Measurements from ENCODE around the gene USP6.
"Not testable (repeated sequence)": the region's sequence is repeated elsewhere in the genome, so short reads cannot be mapped to it uniquely, and the experiment has no call there.

Gene USP6

DNA sequence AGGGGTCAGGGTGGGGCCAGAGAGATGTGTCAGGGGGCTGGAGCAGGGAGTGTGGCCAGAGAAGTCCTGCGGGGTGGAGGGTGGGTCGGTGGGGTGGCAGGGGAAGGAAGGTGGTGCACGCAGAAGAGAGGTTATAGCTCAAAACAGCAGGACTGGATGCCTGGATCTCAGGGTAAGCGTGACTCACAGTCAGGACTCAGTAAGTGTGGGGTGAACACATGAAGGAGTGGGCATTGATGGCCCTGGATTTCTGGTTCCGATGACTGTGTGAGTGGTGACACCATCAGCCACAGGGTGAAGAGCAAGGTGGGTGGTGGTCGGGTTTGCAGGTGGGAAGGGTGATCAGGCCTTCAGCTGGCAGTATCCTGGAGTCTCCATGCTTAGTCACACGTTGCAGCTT, 6.2 kb downstream of the USP6 start:
- DNase-seq (ENCODE audit: low read depth), result not testable (repeated sequence)

DNA sequence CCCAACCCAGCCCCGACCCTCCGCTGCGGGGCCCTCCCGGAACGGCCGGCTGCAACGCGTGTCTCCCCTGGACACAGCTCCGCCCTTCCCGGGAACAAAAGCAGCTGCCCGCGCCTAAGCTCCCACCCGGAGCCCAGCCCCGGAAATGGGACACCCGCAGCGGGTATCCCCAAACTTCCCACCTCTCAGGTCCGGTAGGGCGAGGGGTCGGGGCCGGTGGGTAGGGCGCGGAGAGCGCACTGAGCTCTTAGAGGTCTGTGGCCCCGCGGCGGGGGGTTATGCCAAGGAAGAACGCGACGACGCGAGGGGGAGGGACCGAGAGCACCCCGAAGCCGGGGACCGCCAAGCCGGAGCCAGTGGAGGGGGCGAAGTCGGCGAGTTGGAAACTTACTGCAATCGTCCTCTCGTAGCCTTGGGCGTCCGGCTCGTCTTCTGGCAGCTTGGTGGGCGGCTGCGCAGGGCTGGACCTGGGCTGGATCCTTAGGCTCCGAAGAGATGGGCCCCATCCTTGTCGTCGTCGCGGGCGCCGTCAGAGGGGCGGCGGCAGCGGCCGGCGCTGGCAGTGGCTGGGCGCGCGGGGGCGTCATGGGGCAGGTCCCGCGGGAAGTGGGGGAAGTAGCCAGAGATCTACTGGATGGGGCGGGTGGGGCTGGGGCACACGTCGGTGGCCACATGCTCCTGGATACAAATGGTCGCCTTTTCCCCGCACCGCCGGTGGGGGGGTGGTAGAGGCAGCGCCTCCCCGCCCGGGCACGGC, 6.9 kb downstream of the USP6 start:
- DNase-seq (ENCODE audit: low read depth), result no peak

DNA sequence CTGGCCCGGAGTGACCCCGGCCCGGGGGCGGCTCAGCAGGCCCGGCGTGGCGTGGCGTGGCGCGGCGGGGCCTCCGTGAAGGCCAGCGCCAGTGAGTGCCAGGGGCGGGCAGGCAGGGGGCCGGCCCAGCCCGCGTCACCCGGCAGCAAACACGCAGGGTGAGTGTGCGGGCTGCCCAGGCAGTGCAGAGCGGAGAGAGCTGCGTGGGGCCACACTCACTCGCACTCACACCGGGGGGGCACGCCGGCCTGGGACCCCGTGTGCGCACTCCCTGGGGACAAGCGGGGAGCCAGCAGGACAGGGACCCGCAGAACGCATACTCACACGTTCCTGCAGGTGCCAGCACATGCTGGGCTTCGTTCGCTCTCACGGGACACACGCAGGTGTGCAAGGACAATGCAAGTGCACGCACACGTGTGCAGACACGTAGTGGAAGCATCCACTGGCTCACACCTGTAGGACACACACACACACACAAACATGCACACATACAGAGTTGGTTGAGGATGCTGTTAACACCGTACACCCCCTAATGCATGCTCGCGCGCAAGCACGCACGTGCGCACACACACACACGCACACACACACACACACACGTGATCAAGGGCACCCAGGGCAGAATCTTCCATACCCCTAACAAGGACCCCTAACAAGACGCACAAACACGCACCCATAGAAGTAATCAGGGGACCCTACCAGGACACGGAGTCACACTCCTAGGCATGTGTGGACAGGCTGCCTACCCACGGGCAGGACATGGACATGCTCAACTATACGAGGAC, 7.7 kb downstream of the USP6 start:
- DNase-seq (ENCODE audit: low read depth), result no peak

DNA sequence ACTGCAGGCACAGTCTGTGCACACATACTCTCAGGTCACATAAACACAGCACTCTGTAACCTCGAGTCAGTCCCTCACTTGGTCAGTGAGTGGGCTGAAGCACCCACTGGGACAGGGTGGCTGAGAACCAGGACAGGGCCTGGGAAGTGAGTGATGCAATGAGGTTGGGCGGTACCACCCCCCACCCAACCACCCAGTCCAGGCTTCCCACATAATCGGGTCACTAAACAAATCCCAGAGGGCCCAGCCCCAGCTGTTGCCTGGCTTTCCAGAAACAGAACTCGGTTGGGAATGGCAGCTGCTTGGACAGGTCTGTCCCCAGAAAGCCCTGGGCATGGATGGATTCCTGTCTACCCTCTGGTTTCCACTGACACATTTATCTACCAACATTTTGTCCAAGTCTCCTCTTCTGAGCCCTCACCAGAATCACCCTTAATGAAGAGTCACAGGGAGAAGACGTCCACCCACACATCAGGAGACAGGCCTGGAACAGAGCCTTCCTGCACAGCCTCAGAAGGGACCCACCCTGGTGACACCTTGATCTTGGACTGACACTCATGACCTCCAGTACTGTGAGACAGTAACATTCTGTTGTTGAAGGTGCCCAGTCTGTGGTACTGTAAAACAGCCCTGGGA, 8.4 kb downstream of the USP6 start:
- not testable (repeated sequence) for DNase-seq (ENCODE audit: low read depth)

DNA sequence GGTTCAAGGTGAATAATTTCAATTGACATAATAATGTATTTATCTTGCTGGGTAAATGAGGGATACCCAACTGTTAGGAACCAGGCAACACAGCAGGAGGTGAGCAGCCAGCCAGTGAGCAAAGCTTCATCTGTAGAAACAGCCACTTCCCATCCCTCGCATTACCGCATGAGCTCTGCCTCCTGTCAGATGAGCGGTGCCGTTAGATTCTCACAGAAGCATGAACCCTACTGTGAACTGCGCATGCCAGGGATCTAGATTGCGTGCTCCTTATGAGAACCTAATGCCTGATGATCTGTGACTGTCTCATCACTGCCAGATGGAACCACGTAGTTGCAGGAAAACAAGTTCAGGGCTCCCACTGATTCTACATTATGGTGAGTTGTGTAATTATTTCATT, 9.1 kb downstream of the USP6 start:
- not testable (repeated sequence) for DNase-seq (ENCODE audit: low read depth)

DNA sequence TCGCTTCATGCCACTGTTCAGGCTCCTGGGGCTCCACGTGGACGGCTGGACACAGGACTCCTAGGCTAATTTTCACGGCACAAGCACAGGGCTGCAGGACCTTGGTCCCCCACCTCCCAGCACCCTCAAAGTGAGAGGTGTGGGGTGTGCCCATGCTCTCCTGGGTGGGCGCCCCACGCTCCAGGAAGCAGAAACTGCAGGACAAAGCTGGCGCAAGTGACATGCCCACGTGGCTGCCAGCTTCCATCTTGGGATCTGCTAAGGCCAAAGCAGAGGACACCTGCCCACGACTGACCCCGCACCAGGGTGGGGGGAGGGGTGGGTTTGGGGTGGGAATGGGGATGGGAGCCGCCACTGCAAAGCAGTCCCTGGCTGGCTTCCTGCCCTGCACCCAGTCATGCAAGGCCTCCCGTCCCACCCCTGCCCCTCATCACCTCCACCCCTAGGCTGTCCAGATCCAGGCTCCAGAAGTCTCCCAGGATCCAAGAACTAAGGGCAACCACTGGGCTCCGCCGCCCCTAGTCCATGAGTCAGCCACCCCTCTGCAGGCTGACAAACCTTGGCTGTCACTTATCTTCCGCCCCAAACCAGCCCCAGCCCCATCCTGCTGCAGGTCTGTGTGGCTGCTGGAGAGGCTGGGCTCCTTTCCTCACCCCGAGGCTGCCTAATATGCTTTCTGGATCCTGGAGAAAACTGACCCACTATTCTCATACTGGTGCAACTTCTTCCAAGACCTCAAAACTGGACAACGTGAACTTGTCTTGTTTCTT, 11.1 kb downstream of the USP6 start:
- no peak for DNase-seq (ENCODE audit: low read depth)

DNA sequence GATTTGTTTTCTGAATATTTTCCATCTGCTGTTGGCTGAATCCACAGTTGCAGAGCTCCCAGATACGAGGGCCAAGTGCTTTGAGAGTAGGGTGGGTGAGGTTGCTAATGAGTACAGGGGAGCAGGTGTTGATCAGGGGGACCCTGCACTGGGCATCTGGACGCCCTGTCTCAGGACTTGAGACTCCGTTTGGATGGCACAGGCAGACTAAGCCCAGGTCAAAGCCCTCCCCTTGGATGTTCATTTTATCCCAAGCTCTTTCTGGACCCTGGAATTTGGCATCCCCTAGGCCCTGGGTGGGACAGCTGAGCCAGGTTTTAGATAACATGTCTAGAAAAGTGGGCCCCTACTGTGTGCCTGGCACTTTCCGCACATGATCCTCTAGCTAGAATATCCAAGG, 12.1 kb downstream of the USP6 start:
- no peak for DNase-seq (ENCODE audit: low read depth)

DNA sequence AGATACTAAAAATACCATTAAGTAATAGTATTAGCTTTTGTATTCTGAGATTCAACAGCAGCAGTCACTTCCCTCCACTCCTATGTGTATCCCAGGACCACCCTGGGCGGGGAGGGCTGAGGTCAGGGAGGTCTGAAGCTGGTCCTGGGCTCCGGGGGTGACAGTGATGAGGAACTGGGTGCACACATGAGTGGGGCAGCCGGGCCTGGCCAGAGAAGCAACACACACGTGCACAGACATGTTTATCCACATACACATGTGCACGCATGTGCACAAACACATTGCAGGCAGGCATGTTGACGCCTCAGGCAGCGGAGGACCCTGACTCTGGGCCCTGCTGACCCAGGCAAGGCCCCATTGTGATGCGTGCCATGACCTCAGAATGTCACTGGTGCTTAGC, 12.6 kb downstream of the USP6 start:
- DNase-seq (ENCODE audit: low read depth), result not testable (repeated sequence)

DNA sequence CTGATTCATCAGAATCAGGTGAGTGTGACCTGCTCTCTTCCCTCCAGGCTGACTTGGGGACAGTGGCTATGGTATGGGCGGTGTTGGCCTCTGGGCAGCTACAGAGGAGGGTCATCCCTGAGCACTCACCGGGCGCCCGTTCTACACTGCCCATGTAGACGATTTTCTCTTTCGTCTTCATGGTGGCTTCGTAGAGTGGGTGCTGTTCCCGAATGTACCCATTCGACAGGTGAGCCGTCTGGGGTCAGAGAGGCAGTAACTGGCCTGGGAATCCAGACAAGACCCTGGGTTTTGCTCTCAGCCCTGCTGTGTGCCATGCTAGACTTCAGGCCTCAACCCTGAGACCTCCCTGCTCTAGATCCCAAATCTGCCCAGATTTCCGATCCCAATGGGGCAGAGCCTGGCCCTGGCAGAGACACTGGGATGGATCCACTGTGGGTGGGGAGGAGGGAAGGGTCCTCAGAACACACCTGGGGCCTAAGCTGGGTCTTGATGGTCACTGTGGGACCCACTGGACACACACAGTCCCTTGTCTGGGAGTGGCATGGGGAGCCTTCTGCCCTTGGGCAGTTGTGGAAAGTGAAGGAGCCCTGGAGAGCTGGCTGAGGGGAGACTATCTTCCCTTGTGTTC, 13.2 kb downstream of the USP6 start:
- DNase-seq (ENCODE audit: low read depth), result no peak

DNA sequence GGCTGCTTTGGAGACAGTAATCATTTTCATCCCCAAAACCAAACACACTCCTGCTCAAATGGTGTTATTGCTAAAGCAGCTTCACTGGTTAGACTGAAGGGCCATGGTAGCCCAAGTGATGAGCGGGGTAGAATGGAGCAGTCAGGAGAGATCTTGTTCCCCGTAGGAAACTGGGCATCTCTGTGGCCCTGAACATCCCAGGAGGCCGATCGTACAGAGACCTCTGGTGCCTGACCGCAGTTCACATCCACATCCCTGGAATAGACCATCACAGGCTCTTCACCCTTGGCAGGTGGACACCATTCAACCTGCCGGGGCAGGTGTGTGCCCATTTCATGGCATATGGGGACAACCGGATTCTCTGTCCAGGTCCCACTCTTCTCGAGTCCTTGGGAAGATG, 13.9 kb downstream of the USP6 start:
- not testable (repeated sequence) for DNase-seq (ENCODE audit: low read depth)

DNA sequence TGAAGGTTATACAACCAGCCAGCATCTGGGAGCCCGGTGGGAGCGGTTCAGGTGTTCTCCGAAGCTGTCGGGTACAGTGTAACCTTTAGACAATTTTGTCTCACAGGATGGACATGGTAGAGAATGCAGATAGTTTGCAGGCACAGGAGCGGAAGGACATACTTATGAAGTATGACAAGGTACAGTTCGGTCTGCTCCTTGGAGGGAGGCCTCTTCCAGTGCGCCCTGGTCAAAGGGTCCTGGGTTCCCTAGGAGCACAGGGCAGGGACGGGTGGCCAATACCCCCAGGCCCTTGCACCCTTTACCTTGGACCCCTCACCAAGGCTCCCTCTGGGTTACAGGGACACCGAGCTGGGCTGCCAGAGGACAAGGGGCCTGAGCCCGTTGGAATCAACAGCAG, 14.4 kb downstream of the USP6 start:
- DNase-seq (ENCODE audit: low read depth), result not testable (repeated sequence)

DNA sequence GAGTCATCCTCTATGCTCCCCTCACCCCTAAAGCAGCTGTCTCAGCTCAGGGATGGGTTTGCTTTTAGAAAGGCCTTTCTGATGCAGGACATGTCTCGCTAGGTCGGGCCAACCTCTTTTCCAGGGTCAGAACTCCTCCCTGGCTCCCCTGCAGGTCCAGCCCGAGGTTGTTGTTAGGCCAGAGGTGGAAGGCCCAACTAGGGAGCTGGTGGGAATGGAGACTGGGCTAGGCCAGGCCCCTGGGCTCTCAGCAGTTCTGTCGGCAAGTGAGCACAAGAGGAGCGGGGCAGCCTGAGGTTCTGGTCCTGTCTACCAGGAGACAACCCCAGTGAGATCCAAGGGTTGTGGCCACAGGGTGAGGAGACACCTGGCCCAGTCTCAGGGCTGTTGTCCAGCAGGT, 14.9 kb downstream of the USP6 start:
- DNase-seq (ENCODE audit: low read depth), result not testable (repeated sequence)

DNA sequence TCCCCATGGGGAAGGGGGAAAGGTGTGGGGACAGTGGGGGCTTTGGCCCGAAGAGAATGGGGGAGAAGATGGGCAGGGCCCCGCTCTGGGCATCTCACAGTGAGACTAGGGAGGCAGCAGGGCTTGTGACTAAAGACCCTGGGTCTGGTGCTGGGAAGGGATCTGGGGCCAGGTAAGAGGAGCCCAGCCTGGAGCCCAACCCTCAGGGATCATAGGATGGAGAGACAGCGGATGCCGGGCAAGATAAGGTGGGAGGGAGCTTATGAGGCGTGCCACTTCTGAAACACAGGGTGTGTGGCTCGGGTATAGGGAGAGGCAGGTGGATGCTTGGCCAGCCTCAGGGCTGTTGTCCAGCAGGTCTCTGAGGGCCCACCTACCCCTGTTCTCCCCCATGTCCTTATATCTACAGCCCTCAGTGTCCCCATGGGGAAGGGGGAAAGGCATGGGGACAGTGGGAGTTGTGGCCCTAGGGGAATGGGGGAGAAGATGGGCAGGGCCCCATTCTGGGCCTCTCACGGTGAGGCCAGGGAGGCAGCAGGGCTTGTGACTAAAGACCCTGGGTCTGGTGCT, 15.4 kb downstream of the USP6 start:
- no peak for DNase-seq (ENCODE audit: low read depth)

DNA sequence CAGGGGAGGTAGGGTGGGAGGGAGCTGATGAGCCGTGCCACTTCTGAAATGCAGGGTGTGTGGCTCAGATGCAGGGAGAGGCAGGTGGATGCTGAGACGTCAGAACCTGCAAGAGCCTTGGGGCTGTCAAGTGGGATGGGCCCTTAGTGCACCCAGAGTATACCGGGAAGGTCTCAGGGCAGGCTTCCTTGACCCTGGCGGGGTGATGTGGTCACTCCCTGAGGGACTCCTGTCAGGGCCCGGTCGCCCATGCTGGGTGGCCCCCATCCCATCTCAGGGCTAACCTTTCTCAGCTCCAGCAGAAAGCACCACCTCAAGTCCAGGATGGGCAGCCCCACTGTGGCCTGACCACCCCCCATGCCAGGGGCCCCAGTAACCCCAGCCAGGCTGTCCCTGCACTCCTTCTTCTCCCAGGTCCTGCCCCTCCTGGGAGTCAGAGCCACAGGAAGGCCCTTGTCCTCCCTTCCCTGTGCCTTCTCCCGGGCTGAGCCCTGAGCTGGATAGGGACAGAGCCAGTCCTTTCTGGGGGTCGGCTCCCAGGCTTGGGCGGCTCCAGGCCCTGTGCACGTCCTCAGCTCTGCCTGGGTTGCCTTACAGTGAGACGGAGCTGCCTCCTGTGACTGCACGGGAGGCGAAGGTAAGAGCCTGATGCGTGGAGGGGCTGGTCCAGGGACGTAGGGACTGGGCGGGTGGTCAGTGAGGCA, 16.1 kb downstream of the USP6 start:
- DNase-seq (ENCODE audit: low read depth), result not testable (repeated sequence)

DNA sequence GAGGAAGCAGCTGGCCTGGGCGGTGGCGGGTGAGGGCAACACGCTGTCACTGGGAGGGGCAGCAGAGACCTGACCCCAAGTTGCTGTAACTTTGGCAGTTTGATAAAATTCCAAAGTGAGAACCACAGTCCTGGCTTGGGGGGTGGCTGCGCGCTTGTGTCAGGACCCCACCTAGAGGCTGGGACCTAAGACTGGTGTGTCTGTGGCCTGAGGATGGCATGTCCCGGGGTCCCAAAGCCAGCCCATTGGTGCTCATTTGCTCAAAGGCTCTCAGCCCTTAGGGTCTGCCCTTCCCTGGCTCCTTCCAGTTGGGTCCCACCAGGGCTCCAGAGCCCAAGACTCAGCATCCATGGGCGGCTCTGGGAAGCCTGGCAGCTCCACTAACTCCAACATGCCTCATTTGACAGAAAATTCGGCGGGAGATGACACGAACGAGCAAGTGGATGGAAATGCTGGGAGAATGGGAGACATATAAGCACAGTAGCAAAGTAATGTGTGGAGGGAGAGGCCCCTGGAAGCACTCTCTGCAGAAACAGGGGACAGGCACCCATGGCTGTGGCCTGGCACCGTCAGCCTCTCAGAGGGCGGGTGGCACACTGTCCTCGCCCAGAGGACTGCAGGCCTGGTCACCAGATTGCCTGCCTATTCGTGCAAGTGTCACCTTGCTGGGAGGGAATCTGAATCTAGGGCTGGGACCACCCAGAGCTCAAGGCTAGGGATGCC, 16.8 kb downstream of the USP6 start:
- DNase-seq (ENCODE audit: low read depth), result not testable (repeated sequence)

DNA sequence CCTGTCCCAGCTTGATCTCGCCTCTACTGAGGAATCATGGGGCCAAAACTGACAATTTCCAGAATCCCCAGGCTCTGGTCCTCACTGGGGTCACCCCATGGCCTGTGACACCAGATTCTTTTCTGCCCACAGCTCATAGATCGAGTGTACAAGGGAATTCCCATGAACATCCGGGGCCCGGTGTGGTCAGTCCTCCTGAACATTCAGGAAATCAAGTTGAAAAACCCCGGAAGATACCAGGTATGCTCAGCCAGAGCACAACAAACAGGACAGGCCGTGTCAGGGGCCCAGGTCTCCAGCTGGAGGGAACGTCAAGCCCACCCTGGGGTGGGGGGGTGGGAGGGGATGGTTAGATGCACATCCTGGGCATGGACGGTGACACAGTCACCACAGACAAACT, 17.5 kb downstream of the USP6 start:
- no peak for DNase-seq (ENCODE audit: low read depth)

DNA sequence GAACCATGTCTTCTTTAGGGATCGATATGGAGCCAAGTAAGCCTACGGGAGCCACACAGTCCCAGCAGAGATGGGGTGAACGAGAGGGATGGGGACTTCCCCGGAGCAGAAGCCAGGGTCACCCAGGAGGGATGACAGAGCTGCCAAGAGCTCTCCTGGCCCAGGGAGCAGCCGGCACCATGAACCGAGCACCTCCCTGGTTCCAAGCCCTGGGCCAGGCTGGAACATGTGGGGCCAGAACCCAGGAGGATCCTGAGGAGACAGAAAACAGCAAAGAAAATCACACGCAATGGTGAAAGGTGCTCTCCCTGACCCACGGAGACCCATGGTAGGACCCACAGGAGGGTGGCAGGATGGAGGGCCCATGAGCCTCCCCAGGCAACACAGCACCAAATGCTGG, 18.1 kb downstream of the USP6 start:
- DNase-seq (ENCODE audit: low read depth), result not testable (repeated sequence)

DNA sequence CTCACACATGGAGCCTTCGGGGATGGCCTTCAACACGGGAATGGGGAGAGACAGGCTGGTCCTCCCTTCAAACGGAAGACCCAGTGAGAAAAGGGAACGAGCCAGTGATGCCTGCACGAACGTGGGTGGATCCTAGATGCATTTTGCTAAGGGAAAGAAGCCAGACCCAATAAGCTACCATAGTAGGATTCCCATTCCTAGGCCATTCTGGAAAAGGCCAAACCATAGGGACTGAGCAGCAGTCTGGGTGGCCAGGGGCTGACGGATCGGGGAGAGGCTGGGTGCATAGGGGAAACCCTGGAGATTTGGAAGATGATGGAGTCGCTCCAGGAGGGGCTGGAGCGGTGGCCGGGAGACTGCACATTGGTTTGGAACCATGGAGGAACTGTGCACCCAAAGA, 18.7 kb downstream of the USP6 start:
- not testable (repeated sequence) for DNase-seq (ENCODE audit: low read depth)

DNA sequence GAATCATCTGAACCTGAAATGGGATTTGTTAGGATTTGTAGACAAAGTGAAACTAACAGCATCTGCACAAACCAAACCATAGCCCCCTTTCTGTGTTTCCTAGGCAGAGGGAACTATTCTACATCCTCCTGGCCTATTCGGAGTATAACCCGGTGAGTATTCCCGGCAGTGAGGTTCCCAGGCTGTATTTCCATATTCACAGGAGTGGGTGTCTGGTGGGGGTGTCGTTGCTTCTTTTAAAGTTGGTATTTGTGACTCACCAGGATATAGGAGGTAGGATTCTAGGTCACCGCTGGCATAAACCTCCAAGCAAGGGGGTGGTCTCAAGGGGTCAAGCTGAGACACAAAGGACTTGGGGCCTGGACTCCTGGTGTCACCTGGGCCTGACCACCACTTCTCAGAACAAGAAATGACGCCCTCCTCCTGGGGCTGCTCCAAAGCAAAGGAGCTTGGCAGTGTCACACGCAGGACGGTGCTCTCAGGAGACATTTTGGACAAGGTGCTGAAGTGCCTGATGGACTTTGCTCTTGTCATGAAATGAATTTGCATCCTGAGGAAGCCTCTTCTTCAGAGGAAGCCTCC, 19.4 kb downstream of the USP6 start:
- not testable (repeated sequence) for DNase-seq (ENCODE audit: low read depth)
